ENCODE results near the gene NUP93.

GRCh38 chr16:56858374-56858773 lies 128.4 kb downstream of the NUP93 start:
- TF ChIP-seq EZH2 (IDR thresholded peaks at IDR 0.05), result no peak
- TF ChIP-seq POLR2AphosphoS5 (IDR thresholded peaks at IDR 0.05; ENCODE audit: borderline replicate concordance, low read depth, low read length), result no peak
- no peak for TF ChIP-seq FOXP2 (optimal IDR thresholded peaks at IDR 0.05; ENCODE audit: control extremely low read depth, extremely low read length, insufficient read depth)
